Endothelial cell of umbilical vein (primary cell): ENCODE data around the gene RWDD1. TPM values are rescaled to one million over a fixed set of nuclear protein-coding genes. Genes with fewer than 3 reads are reported as not detected.

ENCODE experiments used
- BruUV-seq: library from RNA; stranded (reverse); fragments of 400-500 nt; replicated peaks from 2 replicates; lab custom pipeline; 2021; lab: Mats Ljungman, UMichigan
- CTCF ChIA-PET: fragments of 300-600, 350-600 bp; sonication (Branson Sonifier 250); formaldehyde crosslinking; loops from one replicate; lab custom pipeline; 2021; ENCODE audit warnings: antibody characterized with exemption, inconsistent platforms; lab: Charles Lee
- POLR2A ChIA-PET: fragments of 300-600, 350-600 bp; sonication (Branson Sonifier 250); formaldehyde crosslinking; loops from one replicate; lab custom pipeline; 2021; ENCODE audit warnings: antibody characterized with exemption, inconsistent platforms; lab: Charles Lee
- DNase-seq: peaks from one replicate; pipeline ENCODE4 v3.0.0-alpha.2; 2011; ENCODE audit warnings: low read depth, low spot score
- FAIRE-seq: peaks from 2 replicates; lab custom pipeline; 2011; peaks lifted over from hg19 to GRCh38; lab: Jason Lieb, UNC
- H2AFZ ChIP-seq: 2 replicates; pipeline ENCODE4 v1.6.0; 2012; ENCODE audit warnings: low read depth, low read length, control low read depth, inconsistent platforms
- H3K27ac ChIP-seq: 2 replicates; pipeline ENCODE4 v1.5.1; 2011; ENCODE audit warnings: low read depth, mild to moderate bottlenecking, control low read depth, low read length, moderate library complexity; ENCODE audit not compliant: insufficient read depth
- H3K27me3 ChIP-seq, 2 experiments: 2 replicates each; pipeline versions ENCODE4 v1.6.0 to v1.6.1; 2011; ENCODE audit warnings: low read length in 2 of 2, mixed read lengths in 1 of 2; ENCODE audit not compliant: control insufficient read depth in 2 of 2, insufficient read depth in 2 of 2
- H3K36me3 ChIP-seq, 2 experiments: 2 replicates in 1 of 2; 3 replicates in 1 of 2; pipeline ENCODE4 v1.5.1; 2011; ENCODE audit warnings: low read length in 2 of 2, mild to moderate bottlenecking in 1 of 2, moderate library complexity in 1 of 2; ENCODE audit not compliant: control insufficient read depth in 2 of 2, insufficient read depth in 2 of 2; ENCODE audit errors: extremely low read depth in 1 of 2
- H3K4me1 ChIP-seq: 3 replicates; pipeline ENCODE4 v1.5.1; 2011; ENCODE audit warnings: mild to moderate bottlenecking, low read length; ENCODE audit not compliant: control insufficient read depth, insufficient read depth; ENCODE audit errors: extremely low read depth
- H3K4me2 ChIP-seq: 2 replicates; pipeline ENCODE4 v1.6.1; 2011; ENCODE audit warnings: low read length, control low read depth, mixed read lengths; ENCODE audit not compliant: insufficient read depth
- H3K4me3 ChIP-seq, 3 experiments: fragments of 200-600 bp in 1 of 3; sonication (generic), shearing (Covaris generic) in 1 of 3; replicated peaks in 1 of 3; 2 replicates each; pipeline ENCODE4 v1.5.1; 2011 to 2016; ENCODE audit warnings: control low read depth in 3 of 3, low read length in 3 of 3, mild to moderate bottlenecking in 2 of 3, inconsistent platforms in 1 of 3, low read depth in 1 of 3, moderate library complexity in 1 of 3; ENCODE audit not compliant: insufficient read depth in 1 of 3
- H3K79me2 ChIP-seq: 2 replicates; pipeline ENCODE4 v1.6.0; 2012; ENCODE audit warnings: low read length, inconsistent platforms; ENCODE audit not compliant: control insufficient read depth, insufficient read depth
- H3K9ac ChIP-seq: replicated peaks from 2 replicates; pipeline ENCODE3; 2011; ENCODE audit warnings: low read length, control low read depth; ENCODE audit not compliant: insufficient read depth; ENCODE audit errors: extremely low read depth
- H3K9me1 ChIP-seq: replicated peaks from 3 replicates; pipeline ENCODE4 v1.6.0; 2011; ENCODE audit warnings: mild to moderate bottlenecking, low read length; ENCODE audit not compliant: control insufficient read depth, insufficient read depth; ENCODE audit errors: extremely low read depth
- H3K9me3 ChIP-seq: replicated peaks from 2 replicates; pipeline ENCODE4 v1.5.1; 2012; ENCODE audit warnings: low read length, inconsistent platforms; ENCODE audit not compliant: control insufficient read depth, insufficient read depth
- H4K20me1 ChIP-seq: replicated peaks from 2 replicates; pipeline ENCODE3; 2011; ENCODE audit warnings: mild to moderate bottlenecking, low read length; ENCODE audit not compliant: control insufficient read depth, insufficient read depth; ENCODE audit errors: extremely low read depth
- EZH2 ChIP-seq: IDR thresholded peaks from 2 replicates; pipeline ENCODE4 v1.6.1; 2012; ENCODE audit warnings: borderline replicate concordance, low read depth, mild to moderate bottlenecking, moderate library complexity, low read length, inconsistent platforms; ENCODE audit not compliant: severe bottlenecking
- GATA2 ChIP-seq: IDR thresholded peaks from 2 replicates; pipeline ENCODE4 v1.7.0; 2011; ENCODE audit warnings: low read depth, mild to moderate bottlenecking, moderate library complexity, mixed read lengths, low read length; ENCODE audit not compliant: insufficient read length, insufficient read depth
- JUN ChIP-seq: IDR thresholded peaks from 2 replicates; pipeline ENCODE4 v1.6.1; 2011; ENCODE audit warnings: borderline replicate concordance, low read depth; ENCODE audit not compliant: insufficient read length, insufficient read depth
- POLR2AphosphoS5 ChIP-seq: IDR thresholded peaks from 2 replicates; pipeline ENCODE4 v1.6.1; 2012; ENCODE audit warnings: low read depth, mild to moderate bottlenecking, control low read depth, low read length, moderate library complexity; ENCODE audit not compliant: insufficient read depth
- dilution Hi-C: fragments of 300-500 bp; cut with MboI; formaldehyde crosslinking; loops from one replicate; pipeline ENCODE4 v1.15.0; 2019; ENCODE audit warnings: low sequenced_read_pairs; ENCODE audit not compliant: extremely low pct_ligation_motif_present
- intact Hi-C: fragments of 100-400 bp; cut with micrococcal nuclease; formaldehyde crosslinking; loops from one replicate; pipeline ENCODE4 v1.10.0; 2022
- polyA plus RNA-seq, 4 experiments: library from polyadenylated mRNA; depleted of rRNA in 3 of 4; stranded (reverse) in 3 of 4; unstranded in 1 of 4; fragments of >200 nt; gene quantifications; 2 replicates each; pipeline versions ENCODE4 v1.2.1 to v1.2.3, GENCODE V29; 2011 to 2012; ENCODE audit warnings: missing spikeins in 1 of 4
- total RNA-seq: library from RNA; stranded (reverse); gene quantifications from 2 replicates; pipeline ENCODE4 v1.2.3, GENCODE V29; 2021
- TF ChIP-seq, protein P1 (sequence below), 2 donors: IDR thresholded peaks; 1 replicate in 1 of 2; 2 replicates in 1 of 2; pipeline ENCODE4 v1.5.1; 2011; ENCODE audit warnings: low read length in 2 of 2, mild to moderate bottlenecking in 2 of 2, moderate library complexity in 2 of 2, control low read depth in 1 of 2, inconsistent platforms in 1 of 2, low read depth in 1 of 2; ENCODE audit not compliant: insufficient read depth in 1 of 2; ENCODE audit errors: extremely low read depth in 1 of 2

Gene RWDD1
- total and polyA plus RNA-seq, 2 donors (not counting 3 experiments of a cell fraction or from before 2014, with no cell fraction given) = 18.7 to 37.9 TPM

DNA sequence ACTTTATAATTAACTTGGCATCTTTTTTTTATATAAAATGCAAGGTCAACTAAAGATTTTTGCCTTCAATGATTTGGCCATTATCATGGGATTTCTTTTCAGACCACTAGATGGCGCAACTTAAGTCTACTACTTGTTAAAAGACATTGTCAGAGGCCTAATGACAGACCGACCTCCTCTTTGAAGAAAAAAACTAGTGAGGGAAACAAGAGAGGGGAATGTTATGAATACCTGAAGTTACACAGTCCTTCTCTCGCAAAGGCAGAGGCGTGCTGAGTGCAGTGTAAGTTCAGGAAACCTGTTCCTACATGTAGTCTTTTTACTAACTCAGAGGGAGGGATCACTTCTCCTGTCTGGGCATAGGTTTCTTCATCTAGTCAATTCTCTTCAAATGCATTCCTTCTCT lies 35.1 kb upstream of the RWDD1 start:
- no peak overlapping the region for H3K4me3 ChIP-seq
- no peaks in the 10 kb centered on the region for H3K36me3 ChIP-seq
- H3K4me2 ChIP-seq = no peak overlapping the region
- no peaks in the 10 kb centered on the region for H3K9me3 ChIP-seq
- no peak overlapping the region for H3K9ac ChIP-seq
- H3K27ac ChIP-seq = no peak overlapping the region
- dilution Hi-C loops (no loop called here), intact Hi-C loops (loop anchor here (1.0 to 2.0 kb wide), 3 partner anchors 25 to 311 kb away; no protein-coding TSS in a partner anchor)
- no peaks in the 10 kb centered on the region for H3K4me1 ChIP-seq
- BruUV-seq = no TSS peak
- no peaks in the 10 kb centered on the region for H4K20me1 ChIP-seq
- H3K9me1 ChIP-seq = no peaks in the 10 kb centered on the region
- FAIRE-seq (peak; percentile 69), DNase-seq (peak; percentile 71)
- TF ChIP-seq, protein P1, sequence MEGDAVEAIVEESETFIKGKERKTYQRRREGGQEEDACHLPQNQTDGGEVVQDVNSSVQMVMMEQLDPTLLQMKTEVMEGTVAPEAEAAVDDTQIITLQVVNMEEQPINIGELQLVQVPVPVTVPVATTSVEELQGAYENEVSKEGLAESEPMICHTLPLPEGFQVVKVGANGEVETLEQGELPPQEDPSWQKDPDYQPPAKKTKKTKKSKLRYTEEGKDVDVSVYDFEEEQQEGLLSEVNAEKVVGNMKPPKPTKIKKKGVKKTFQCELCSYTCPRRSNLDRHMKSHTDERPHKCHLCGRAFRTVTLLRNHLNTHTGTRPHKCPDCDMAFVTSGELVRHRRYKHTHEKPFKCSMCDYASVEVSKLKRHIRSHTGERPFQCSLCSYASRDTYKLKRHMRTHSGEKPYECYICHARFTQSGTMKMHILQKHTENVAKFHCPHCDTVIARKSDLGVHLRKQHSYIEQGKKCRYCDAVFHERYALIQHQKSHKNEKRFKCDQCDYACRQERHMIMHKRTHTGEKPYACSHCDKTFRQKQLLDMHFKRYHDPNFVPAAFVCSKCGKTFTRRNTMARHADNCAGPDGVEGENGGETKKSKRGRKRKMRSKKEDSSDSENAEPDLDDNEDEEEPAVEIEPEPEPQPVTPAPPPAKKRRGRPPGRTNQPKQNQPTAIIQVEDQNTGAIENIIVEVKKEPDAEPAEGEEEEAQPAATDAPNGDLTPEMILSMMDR (IDR thresholded peaks at IDR 0.05; ENCODE audit: extremely low read depth in 1 of 2, insufficient read depth in 1 of 2, low read depth in 1 of 2, low read length in 2 of 2) = peak; percentile 43 to 51
- TF ChIP-seq GATA2 = no peak
- no peak for TF ChIP-seq EZH2
- H2AFZ ChIP-seq = peak overlapping the region; percentile 56
- H3K27me3 ChIP-seq = peaks cover 0 to 2% of the 10 kb centered on the region in 2 experiments
- ChIA-PET POLR2A (no interaction called here), CTCF (interaction anchor here (1.0 to 6.6 kb wide), 8 partner anchors 19 to 267 kb away, joined by 3 to 73 read pairs (median 13); partner anchors contain the start of gene CALHM5)
- H3K79me2 ChIP-seq = no peaks in the 10 kb centered on the region

DNA sequence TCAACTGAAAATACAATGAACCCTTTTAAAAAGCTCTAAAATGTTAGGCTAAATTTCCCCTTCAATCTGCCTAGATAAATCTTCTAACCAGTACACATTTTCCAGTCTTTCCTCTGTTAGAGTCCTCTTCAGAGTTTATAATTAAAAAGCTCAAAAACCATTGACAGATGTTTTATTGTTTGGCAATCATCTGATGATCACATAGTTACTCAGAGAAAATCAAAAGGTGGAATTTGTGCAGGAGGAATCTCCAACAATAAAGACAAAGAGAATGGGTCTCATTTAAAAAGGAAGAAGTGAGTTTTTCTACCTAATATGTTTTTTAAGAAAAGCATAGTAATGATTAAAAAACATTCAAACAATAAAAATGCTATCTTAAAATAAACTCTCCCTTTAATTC lies 28.9 kb upstream of the RWDD1 start:
- BruUV-seq = no TSS peak
- no peak overlapping the region for H3K9ac ChIP-seq
- H3K4me2 ChIP-seq = no peak overlapping the region
- no peaks in the 10 kb centered on the region for H3K27me3 ChIP-seq
- CTCF ChIA-PET = interaction anchor here (0.9 to 6.6 kb wide), 10 partner anchors 8 to 274 kb away, joined by 3 to 73 read pairs (median 8); partner anchors contain the start of gene CALHM4
- no peaks in the 10 kb centered on the region for H3K79me2 ChIP-seq
- no peaks in the 10 kb centered on the region for H4K20me1 ChIP-seq
- dilution Hi-C loops = no loop called here
- intact Hi-C loops = no loop called here
- no peak for DNase-seq
- no peaks in the 10 kb centered on the region for H3K9me1 ChIP-seq
- FAIRE-seq = no peak
- no peaks in the 10 kb centered on the region for H3K9me3 ChIP-seq
- POLR2A ChIA-PET = no interaction called here
- H3K27ac ChIP-seq = no peak overlapping the region
- H3K4me3 ChIP-seq = no peak overlapping the region
- no peak overlapping the region for H2AFZ ChIP-seq
- TF ChIP-seq POLR2AphosphoS5 (no peak), JUN (no peak)
- no peaks in the 10 kb centered on the region for H3K4me1 ChIP-seq
- no peaks in the 10 kb centered on the region for H3K36me3 ChIP-seq
